ENCODE data around the gene SAPCD2. TPM values are rescaled to one million over a fixed set of nuclear protein-coding genes. Genes with fewer than 3 reads are reported as not detected.

SAPCD2 gene
- total RNA-seq, 4 donors from 2014 or later: 8.2 to 13.6 (median 13.3) TPM

DNA sequence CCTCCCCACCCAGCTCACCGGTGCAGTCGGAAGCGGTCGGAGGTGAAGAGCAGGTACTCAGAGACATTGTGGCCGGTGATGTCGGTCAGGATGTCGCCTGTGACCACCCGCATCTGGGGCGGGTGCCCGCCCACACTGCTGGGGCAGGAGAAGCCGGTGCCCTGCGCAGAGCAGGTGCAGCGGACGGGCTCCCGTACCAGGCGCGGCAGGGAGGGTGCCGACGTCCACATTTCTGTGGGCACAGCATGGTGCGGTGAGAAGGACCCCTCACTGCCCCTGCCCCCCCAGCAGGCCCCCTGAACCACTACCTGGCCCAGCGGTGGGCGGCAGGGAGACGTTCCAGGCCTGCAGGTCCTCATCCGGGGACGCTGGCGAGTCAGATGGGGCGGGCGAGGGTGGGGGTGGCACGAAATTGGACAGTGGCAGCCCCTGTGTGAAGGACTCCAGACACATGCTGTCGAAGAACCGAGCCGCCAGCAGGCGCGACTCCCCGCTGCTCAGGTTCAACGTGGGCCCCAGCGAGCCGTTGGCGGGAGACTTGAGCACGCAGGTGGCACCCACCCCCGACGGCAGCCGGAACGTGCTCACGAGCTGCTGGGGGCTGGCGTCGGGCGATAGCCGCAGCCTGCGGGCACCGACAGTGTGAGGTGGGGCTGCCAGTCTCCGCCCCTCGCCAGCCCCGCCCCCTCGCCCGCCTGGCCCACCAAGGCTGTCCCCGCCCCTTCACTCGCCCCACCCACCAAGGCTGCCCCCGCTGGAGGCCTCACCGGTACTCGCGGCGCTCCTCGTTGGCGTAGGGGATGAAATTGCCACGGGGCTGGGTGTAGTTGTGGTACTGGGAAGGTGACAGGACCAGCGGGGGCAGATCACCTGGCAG lies 57.4 kb downstream of the SAPCD2 start:
- no peaks in the 10 kb centered on the region for H3K27me3 ChIP-seq
- 92% methylated on average over 20 of the region's 67 CpGs for WGBS
- H3K27ac ChIP-seq: no peak overlapping the region
- no peak for DNase-seq (ENCODE audit: low spot score in 2 of 2)
- H3K4me3 ChIP-seq: no peak overlapping the region
- H3K9me3 ChIP-seq: no peaks in the 10 kb centered on the region
- H3K36me3 ChIP-seq: peaks cover 87% of the 10 kb centered on the region
- no peaks in the 10 kb centered on the region for H3K4me1 ChIP-seq
- TF ChIP-seq EP300 (IDR thresholded peaks at IDR 0.05): no peak
- no peak for TF ChIP-seq POLR2A (IDR thresholded peaks at IDR 0.05)
- TF ChIP-seq, protein P1, sequence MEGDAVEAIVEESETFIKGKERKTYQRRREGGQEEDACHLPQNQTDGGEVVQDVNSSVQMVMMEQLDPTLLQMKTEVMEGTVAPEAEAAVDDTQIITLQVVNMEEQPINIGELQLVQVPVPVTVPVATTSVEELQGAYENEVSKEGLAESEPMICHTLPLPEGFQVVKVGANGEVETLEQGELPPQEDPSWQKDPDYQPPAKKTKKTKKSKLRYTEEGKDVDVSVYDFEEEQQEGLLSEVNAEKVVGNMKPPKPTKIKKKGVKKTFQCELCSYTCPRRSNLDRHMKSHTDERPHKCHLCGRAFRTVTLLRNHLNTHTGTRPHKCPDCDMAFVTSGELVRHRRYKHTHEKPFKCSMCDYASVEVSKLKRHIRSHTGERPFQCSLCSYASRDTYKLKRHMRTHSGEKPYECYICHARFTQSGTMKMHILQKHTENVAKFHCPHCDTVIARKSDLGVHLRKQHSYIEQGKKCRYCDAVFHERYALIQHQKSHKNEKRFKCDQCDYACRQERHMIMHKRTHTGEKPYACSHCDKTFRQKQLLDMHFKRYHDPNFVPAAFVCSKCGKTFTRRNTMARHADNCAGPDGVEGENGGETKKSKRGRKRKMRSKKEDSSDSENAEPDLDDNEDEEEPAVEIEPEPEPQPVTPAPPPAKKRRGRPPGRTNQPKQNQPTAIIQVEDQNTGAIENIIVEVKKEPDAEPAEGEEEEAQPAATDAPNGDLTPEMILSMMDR (IDR thresholded peaks at IDR 0.05): no peak
- no peak for TF ChIP-seq POLR2AphosphoS5 (IDR thresholded peaks at IDR 0.05)

Other genes starting within 250 kb of the SAPCD2 start
- 1 to 10 TPM; 1.6 to 3.1 (median 2.2) TPM for gene AJM1, start 228.1 kb downstream of the SAPCD2 start, total RNA-seq
- gene PHPT1, start 221.1 kb downstream of the SAPCD2 start, total RNA-seq: 10 to 100 TPM; 41.9 to 64.2 (median 46.6) TPM
- 1 to 10 TPM; 1.3 to 3.9 (median 1.8) TPM for gene MAMDC4, start 218.2 kb downstream of the SAPCD2 start, total RNA-seq
- gene EDF1, start 204.2 kb downstream of the SAPCD2 start, total RNA-seq: 100 to 1,000 TPM; 236 to 328 (median 311) TPM
- 10 to 100 TPM in 2 of 4 donors, 1 to 10 TPM in 2; 8.6 to 16.1 (median 10.5) TPM for gene TRAF2, start 184.0 kb downstream of the SAPCD2 start, total RNA-seq
- gene FBXW5, start 125.8 kb downstream of the SAPCD2 start, total RNA-seq: 100 to 1,000 TPM; 101 to 166 (median 142) TPM
- gene C8G, start 125.3 kb downstream of the SAPCD2 start, total RNA-seq: 1 to 10 TPM in 1 of 4 donors, not detected in 3; 2.7 TPM
- 1 to 10 TPM in 1 of 4 donors, not detected in 3; 3.7 TPM for gene LCN12, start 118.3 kb downstream of the SAPCD2 start, total RNA-seq
- 10 to 100 TPM in 3 of 4 donors, 1 to 10 TPM in 1; 4.3 to 31.7 (median 25.7) TPM for gene PTGDS, start 93.1 kb downstream of the SAPCD2 start, total RNA-seq
- under 1 TPM in 2 of 4 donors, not detected in 2; 0.18 to 0.40 TPM for gene LCNL1, start 87.6 kb downstream of the SAPCD2 start, total RNA-seq
- 10 to 100 TPM; 43.2 to 68.6 (median 61.5) TPM for gene PAXX, start 78.1 kb downstream of the SAPCD2 start, total RNA-seq
- gene CLIC3, start 74.0 kb downstream of the SAPCD2 start, total RNA-seq: 100 to 1,000 TPM in 3 of 4 donors, 10 to 100 TPM in 1; 20.6 to 159 (median 130) TPM
- 10 to 100 TPM; 10.4 to 44.7 (median 33.4) TPM for gene ABCA2, start 42.3 kb downstream of the SAPCD2 start, total RNA-seq
- under 1 TPM in 1 of 4 donors, not detected in 3; 0.72 TPM for gene FUT7, start 38.5 kb downstream of the SAPCD2 start, total RNA-seq
- 10 to 100 TPM; 22.2 to 64.0 (median 47.3) TPM for gene NPDC1, start 24.4 kb downstream of the SAPCD2 start, total RNA-seq
- gene ENTPD2, start 16.5 kb downstream of the SAPCD2 start, total RNA-seq: 10 to 100 TPM; 13.3 to 20.8 (median 16.7) TPM
- gene UAP1L1, start 7.0 kb upstream of the SAPCD2 start, total RNA-seq: 10 to 100 TPM in 1 of 4 donors, 1 to 10 TPM in 3; 5.0 to 10.1 (median 6.8) TPM
- gene MAN1B1, start 16.4 kb upstream of the SAPCD2 start, total RNA-seq: 10 to 100 TPM; 52.1 to 99.2 (median 63.1) TPM
- 100 to 1,000 TPM in 2 of 4 donors, 10 to 100 TPM in 2; 71.4 to 139 (median 96.5) TPM for gene DPP7, start 44.2 kb upstream of the SAPCD2 start, total RNA-seq
- gene GRIN1, start 68.6 kb upstream of the SAPCD2 start, total RNA-seq: under 1 TPM in 3 of 4 donors, not detected in 1; 0.16 to 0.25 (median 0.16) TPM
- 10 to 100 TPM in 1 of 4 donors, 1 to 10 TPM in 3; 5.4 to 37.2 (median 7.9) TPM for gene LRRC26, start 99.5 kb upstream of the SAPCD2 start, total RNA-seq
- gene TMEM210, start 101.5 kb upstream of the SAPCD2 start, total RNA-seq: not detected
- 10 to 100 TPM; 24.8 to 99.8 (median 54.9) TPM for gene ANAPC2, start 118.0 kb upstream of the SAPCD2 start, total RNA-seq
- 10 to 100 TPM; 45.9 to 72.0 (median 71.1) TPM for gene SSNA1, start 118.1 kb upstream of the SAPCD2 start, total RNA-seq
- gene TPRN, start 130.2 kb upstream of the SAPCD2 start, total RNA-seq: 10 to 100 TPM; 12.6 to 23.6 (median 18.7) TPM
- gene TMEM203, start 135.1 kb upstream of the SAPCD2 start, total RNA-seq: 10 to 100 TPM; 25.0 to 52.4 (median 40.8) TPM
- gene NDOR1, start 135.1 kb upstream of the SAPCD2 start, total RNA-seq: 10 to 100 TPM; 13.4 to 21.0 (median 20.6) TPM
- 1 to 10 TPM; 2.8 to 7.5 (median 5.2) TPM for gene RNF208, start 151.7 kb upstream of the SAPCD2 start, total RNA-seq
- 10 to 100 TPM; 22.8 to 65.7 (median 44.2) TPM for gene CYSRT1, start 154.6 kb upstream of the SAPCD2 start, total RNA-seq
- gene RNF224, start 156.9 kb upstream of the SAPCD2 start, total RNA-seq: 1 to 10 TPM in 3 of 4 donors, under 1 TPM in 1; 0.34 to 2.0 (median 1.1) TPM
- gene SLC34A3, start 160.3 kb upstream of the SAPCD2 start, total RNA-seq: under 1 TPM in 1 of 4 donors, not detected in 3; 0.34 TPM
- gene TUBB4B, start 170.7 kb upstream of the SAPCD2 start, total RNA-seq: 100 to 1,000 TPM; 225 to 708 (median 639) TPM
- 1 to 10 TPM in 1 of 4 donors, not detected in 3; 1.2 TPM for gene STPG3, start 180.7 kb upstream of the SAPCD2 start, total RNA-seq
- gene NELFB, start 184.8 kb upstream of the SAPCD2 start, total RNA-seq: 10 to 100 TPM; 45.0 to 54.2 (median 50.9) TPM
- 1 to 10 TPM; 3.5 to 9.2 (median 4.4) TPM for gene TOR4A, start 207.2 kb upstream of the SAPCD2 start, total RNA-seq
- 10 to 100 TPM; 25.3 to 69.0 (median 65.5) TPM for gene NRARP, start 231.7 kb upstream of the SAPCD2 start, total RNA-seq

All from suprapubic skin (tissue), 4 donors.